ENCODE results near the gene RALGAPB.

RALGAPB gene

GRCh38 chr20:38531021-38531420, 58.4 kb downstream of the RALGAPB start (continued):
- TF ChIP-seq, protein P1, sequence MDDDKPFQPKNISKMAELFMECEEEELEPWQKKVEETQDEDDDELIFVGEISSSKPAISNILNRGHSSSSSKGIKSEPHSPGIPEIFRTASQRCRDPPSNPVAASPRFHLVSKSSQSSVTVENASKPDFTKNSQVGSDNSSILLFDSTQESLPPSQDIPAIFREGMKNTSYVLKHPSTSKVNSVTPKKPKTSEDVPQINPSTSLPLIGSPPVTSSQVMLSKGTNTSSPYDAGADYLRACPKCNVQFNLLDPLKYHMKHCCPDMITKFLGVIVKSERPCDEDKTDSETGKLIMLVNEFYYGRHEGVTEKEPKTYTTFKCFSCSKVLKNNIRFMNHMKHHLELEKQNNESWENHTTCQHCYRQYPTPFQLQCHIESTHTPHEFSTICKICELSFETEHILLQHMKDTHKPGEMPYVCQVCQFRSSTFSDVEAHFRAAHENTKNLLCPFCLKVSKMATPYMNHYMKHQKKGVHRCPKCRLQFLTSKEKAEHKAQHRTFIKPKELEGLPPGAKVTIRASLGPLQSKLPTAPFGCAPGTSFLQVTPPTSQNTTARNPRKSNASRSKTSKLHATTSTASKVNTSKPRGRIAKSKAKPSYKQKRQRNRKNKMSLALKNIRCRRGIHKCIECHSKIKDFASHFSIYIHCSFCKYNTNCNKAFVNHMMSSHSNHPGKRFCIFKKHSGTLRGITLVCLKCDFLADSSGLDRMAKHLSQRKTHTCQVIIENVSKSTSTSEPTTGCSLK (tag by site-specific recombination; IDR thresholded peaks at IDR 0.05) = no peak
- TF ChIP-seq GFI1B (tag by site-specific recombination; IDR thresholded peaks at IDR 0.05) = no peak
- TF ChIP-seq ZNF555 (tag by site-specific recombination; conservative IDR thresholded peaks at IDR 0.05) = no peak
- TF ChIP-seq ZNF302 (tag by site-specific recombination; IDR thresholded peaks at IDR 0.05; ENCODE audit: low read depth) = no peak
- no peak for TF ChIP-seq BCL11A (tag by site-specific recombination; IDR thresholded peaks at IDR 0.05; ENCODE audit: low read depth)
- no peak for TF ChIP-seq ZNF366 (tag by site-specific recombination; conservative IDR thresholded peaks at IDR 0.05)
- TF ChIP-seq, protein P2, sequence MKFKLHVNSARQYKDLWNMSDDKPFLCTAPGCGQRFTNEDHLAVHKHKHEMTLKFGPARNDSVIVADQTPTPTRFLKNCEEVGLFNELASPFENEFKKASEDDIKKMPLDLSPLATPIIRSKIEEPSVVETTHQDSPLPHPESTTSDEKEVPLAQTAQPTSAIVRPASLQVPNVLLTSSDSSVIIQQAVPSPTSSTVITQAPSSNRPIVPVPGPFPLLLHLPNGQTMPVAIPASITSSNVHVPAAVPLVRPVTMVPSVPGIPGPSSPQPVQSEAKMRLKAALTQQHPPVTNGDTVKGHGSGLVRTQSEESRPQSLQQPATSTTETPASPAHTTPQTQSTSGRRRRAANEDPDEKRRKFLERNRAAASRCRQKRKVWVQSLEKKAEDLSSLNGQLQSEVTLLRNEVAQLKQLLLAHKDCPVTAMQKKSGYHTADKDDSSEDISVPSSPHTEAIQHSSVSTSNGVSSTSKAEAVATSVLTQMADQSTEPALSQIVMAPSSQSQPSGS (tag by site-specific recombination; IDR thresholded peaks at IDR 0.05; ENCODE audit: low read depth) = no peak
- TF ChIP-seq ZNF548 (tag by site-specific recombination; IDR thresholded peaks at IDR 0.05) = no peak
- TF ChIP-seq ZNF677 (tag by site-specific recombination; IDR thresholded peaks at IDR 0.05) = no peak
- TF ChIP-seq ZNF707 (tag by site-specific recombination; IDR thresholded peaks at IDR 0.05) = no peak
- no peak for TF ChIP-seq ZNF791 (tag by site-specific recombination; IDR thresholded peaks at IDR 0.05)
- no peak for TF ChIP-seq SCRT2 (tag by site-specific recombination; IDR thresholded peaks at IDR 0.05)
- TF ChIP-seq ZNF114 (tag by site-specific recombination; IDR thresholded peaks at IDR 0.05) = no peak
- TF ChIP-seq, protein P3, sequence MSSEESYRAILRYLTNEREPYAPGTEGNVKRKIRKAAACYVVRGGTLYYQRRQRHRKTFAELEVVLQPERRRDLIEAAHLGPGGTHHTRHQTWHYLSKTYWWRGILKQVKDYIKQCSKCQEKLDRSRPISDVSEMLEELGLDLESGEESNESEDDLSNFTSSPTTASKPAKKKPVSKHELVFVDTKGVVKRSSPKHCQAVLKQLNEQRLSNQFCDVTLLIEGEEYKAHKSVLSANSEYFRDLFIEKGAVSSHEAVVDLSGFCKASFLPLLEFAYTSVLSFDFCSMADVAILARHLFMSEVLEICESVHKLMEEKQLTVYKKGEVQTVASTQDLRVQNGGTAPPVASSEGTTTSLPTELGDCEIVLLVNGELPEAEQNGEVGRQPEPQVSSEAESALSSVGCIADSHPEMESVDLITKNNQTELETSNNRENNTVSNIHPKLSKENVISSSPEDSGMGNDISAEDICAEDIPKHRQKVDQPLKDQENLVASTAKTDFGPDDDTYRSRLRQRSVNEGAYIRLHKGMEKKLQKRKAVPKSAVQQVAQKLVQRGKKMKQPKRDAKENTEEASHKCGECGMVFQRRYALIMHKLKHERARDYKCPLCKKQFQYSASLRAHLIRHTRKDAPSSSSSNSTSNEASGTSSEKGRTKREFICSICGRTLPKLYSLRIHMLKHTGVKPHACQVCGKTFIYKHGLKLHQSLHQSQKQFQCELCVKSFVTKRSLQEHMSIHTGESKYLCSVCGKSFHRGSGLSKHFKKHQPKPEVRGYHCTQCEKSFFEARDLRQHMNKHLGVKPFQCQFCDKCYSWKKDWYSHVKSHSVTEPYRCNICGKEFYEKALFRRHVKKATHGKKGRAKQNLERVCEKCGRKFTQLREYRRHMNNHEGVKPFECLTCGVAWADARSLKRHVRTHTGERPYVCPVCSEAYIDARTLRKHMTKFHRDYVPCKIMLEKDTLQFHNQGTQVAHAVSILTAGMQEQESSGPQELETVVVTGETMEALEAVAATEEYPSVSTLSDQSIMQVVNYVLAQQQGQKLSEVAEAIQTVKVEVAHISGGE (tag by site-specific recombination; conservative IDR thresholded peaks at IDR 0.05; ENCODE audit: low read depth) = no peak

DNA sequence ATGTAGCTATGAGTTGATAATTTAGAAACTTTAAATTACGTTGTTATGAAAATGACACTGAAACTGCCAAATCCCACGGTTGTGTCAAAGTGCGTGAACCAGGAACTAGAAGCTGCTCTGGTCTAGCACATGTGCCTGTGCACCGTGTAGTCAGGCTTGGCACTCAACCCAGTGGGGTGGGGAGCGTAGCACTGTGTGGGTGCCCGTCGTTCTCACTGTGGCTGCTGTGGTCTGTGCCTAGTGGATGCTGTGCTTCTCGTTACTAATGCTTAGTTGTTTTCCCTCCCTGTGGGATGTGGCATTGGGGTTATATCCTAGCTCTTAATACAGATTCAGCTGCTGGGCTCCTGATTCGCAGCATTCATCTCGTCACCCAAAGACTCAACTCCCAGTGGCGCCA, 62.1 kb downstream of the RALGAPB start:
- H3K36me3 ChIP-seq (ENCODE audit: control insufficient read depth in 2 of 2, insufficient read depth in 1 of 2, low read length in 2 of 2) = peaks cover 19 to 82% of the 10 kb centered on the region in 2 experiments
- no peak overlapping the region for H3K4me3 ChIP-seq (ENCODE audit: low read depth, low read length)
- H3K4me1 ChIP-seq (ENCODE audit: control insufficient read depth, insufficient read depth, low read length) = no peaks in the 10 kb centered on the region
- CTCF ChIA-PET = interaction anchor here (0.6 to 0.7 kb wide), 3 partner anchors 11 to 1344 kb away, joined by 3 read pairs; no protein-coding TSS in a partner anchor
- H3K9me3 ChIP-seq (ENCODE audit: control insufficient read depth, insufficient read depth, low read depth, low read length) = no peaks in the 10 kb centered on the region
- POLR2A ChIA-PET = no interaction called here
- H3K27ac ChIP-seq (ENCODE audit: extremely low read depth, low read depth, low read length) = no peak overlapping the region
- TF ChIP-seq REST (tag by site-specific recombination; IDR thresholded peaks at IDR 0.05) (no peak), ZNF16 (tag by site-specific recombination; IDR thresholded peaks at IDR 0.05; ENCODE audit: low read depth) (no peak), ZNF292 (tag by site-specific recombination; IDR thresholded peaks at IDR 0.05; ENCODE audit: borderline replicate concordance, low read depth) (no peak), SP7 (tag by site-specific recombination; IDR thresholded peaks at IDR 0.05) (no peak), ZNF624 (tag by site-specific recombination; IDR thresholded peaks at IDR 0.05) (no peak)

All from HEK293 (cell line).